ENCODE data around the gene BMP8B. TPM values are rescaled to one million over a fixed set of nuclear protein-coding genes. Genes with fewer than 3 reads are reported as not detected.

The BMP8B gene
- total RNA-seq, 1 donor, result not detected

GRCh38 chr1:39761557-39762260, 27.0 kb downstream of the BMP8B start:
- H3K4me3 ChIP-seq (ENCODE audit: low read depth, low read length), result no peak overlapping the region

DNA sequence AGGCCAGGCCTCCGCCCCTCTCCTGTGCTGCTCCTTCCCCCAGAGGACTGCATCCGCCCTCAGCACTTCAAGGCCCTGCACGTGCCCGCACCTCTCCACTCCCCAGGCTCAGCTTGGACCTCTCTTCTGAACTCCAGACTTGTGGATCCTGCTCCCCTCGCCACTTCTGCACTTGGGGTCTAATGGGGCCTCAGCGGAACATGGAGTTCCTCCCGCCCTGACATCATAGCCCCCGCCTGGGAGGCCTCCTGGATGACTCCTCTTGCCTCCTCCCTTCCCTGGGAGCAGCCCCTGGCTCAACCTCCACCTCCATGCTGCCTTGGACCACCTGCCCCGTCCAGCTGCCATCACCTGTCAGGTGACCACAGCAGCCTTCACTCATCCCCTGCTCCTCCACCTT, 27.6 kb downstream of the BMP8B start:
- TF ChIP-seq, protein P1, sequence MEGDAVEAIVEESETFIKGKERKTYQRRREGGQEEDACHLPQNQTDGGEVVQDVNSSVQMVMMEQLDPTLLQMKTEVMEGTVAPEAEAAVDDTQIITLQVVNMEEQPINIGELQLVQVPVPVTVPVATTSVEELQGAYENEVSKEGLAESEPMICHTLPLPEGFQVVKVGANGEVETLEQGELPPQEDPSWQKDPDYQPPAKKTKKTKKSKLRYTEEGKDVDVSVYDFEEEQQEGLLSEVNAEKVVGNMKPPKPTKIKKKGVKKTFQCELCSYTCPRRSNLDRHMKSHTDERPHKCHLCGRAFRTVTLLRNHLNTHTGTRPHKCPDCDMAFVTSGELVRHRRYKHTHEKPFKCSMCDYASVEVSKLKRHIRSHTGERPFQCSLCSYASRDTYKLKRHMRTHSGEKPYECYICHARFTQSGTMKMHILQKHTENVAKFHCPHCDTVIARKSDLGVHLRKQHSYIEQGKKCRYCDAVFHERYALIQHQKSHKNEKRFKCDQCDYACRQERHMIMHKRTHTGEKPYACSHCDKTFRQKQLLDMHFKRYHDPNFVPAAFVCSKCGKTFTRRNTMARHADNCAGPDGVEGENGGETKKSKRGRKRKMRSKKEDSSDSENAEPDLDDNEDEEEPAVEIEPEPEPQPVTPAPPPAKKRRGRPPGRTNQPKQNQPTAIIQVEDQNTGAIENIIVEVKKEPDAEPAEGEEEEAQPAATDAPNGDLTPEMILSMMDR (IDR thresholded peaks at IDR 0.05; ENCODE audit: insufficient read depth, low read length), result no peak
- DNase-seq (ENCODE audit: low read depth), result no peak
- no peak overlapping the region for H3K4me3 ChIP-seq (ENCODE audit: low read depth, low read length)

More at GRCh38 chr1:39761557-39762260, 27.0 kb downstream of the BMP8B start:
- no peak for DNase-seq (ENCODE audit: low read depth)
- TF ChIP-seq, protein P1 (IDR thresholded peaks at IDR 0.05; ENCODE audit: insufficient read depth, low read length), result no peak

- no peak for DNase-seq (ENCODE audit: low read depth)
- H3K4me3 ChIP-seq (ENCODE audit: low read depth, low read length), result no peak overlapping the region
- TF ChIP-seq, protein P1 (IDR thresholded peaks at IDR 0.05; ENCODE audit: insufficient read depth, low read length), result no peak
Measured at GRCh38 chr1:39760074-39761008, 28.3 kb downstream of the BMP8B start.

DNA sequence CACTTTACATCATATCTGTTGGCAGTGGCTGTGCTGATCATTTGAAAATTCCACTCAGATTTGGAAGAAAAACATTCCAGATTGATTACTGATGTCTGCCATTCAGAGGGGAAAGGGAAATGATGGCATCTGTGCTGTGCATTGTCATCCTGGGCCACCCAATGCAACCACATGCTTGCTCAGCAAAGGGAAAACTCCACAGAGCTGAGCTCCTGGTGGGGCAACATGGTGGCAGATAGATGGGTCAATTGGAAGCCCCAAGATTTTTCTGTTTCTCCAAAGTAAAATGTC, 29.3 kb downstream of the BMP8B start:
- no peak overlapping the region for H3K4me3 ChIP-seq (ENCODE audit: low read depth, low read length)
- TF ChIP-seq, protein P1 (IDR thresholded peaks at IDR 0.05; ENCODE audit: insufficient read depth, low read length), result no peak
- DNase-seq (ENCODE audit: low read depth), result no peak

- no peak for DNase-seq (ENCODE audit: low read depth)
- TF ChIP-seq, protein P1 (IDR thresholded peaks at IDR 0.05; ENCODE audit: insufficient read depth, low read length), result no peak
- H3K4me3 ChIP-seq (ENCODE audit: low read depth, low read length), result no peak overlapping the region
Measured at GRCh38 chr1:39758556-39759435, 29.9 kb downstream of the BMP8B start.

- H3K4me3 ChIP-seq (ENCODE audit: low read depth, low read length), result no peak overlapping the region
- no peak for DNase-seq (ENCODE audit: low read depth)
- TF ChIP-seq, protein P1 (IDR thresholded peaks at IDR 0.05; ENCODE audit: insufficient read depth, low read length), result no peak
Measured at GRCh38 chr1:39757501-39757900, 31.2 kb downstream of the BMP8B start.

Measured in fibroblast of the aortic adventitia (primary cell).